ENCODE results near the gene RNF220. TPM values are rescaled to one million over a fixed set of nuclear protein-coding genes. Genes with fewer than 3 reads are reported as not detected.
A peak's percentile ranks its signal among the peaks of the same experiment; 100 is the strongest.

The RNF220 gene
- total RNA-seq, 4 donors from 2014 or later = 45.8 to 169 (median 89.4) TPM

- in situ Hi-C loops (cut with MboI; ENCODE audit: low pct_ligation_motif_present in 1 of 4, low pct_unique_long_range_greater_than_20kb in 1 of 4, low sequenced_read_pairs in 3 of 4) = no loop called here
- DNase-seq = no peak
- H3K4me1 ChIP-seq = peaks cover 0 to 11% (median 5%) of the 10 kb centered on the region in 4 donors
- intact Hi-C loops (cut with DNase I; ENCODE audit: low total_unique reads) = no loop called here
- no peaks in the 10 kb centered on the region for H3K36me3 ChIP-seq
- H3K4me3 ChIP-seq = no peak overlapping the region
- no peaks in the 10 kb centered on the region for H3K9me3 ChIP-seq
- no peak for TF ChIP-seq EP300 (IDR thresholded peaks at IDR 0.05; ENCODE audit: low read depth)
- no peak for TF ChIP-seq POLR2A (IDR thresholded peaks at IDR 0.05)
- no peak for TF ChIP-seq POLR2AphosphoS5 (IDR thresholded peaks at IDR 0.05)
- TF ChIP-seq, protein P1, sequence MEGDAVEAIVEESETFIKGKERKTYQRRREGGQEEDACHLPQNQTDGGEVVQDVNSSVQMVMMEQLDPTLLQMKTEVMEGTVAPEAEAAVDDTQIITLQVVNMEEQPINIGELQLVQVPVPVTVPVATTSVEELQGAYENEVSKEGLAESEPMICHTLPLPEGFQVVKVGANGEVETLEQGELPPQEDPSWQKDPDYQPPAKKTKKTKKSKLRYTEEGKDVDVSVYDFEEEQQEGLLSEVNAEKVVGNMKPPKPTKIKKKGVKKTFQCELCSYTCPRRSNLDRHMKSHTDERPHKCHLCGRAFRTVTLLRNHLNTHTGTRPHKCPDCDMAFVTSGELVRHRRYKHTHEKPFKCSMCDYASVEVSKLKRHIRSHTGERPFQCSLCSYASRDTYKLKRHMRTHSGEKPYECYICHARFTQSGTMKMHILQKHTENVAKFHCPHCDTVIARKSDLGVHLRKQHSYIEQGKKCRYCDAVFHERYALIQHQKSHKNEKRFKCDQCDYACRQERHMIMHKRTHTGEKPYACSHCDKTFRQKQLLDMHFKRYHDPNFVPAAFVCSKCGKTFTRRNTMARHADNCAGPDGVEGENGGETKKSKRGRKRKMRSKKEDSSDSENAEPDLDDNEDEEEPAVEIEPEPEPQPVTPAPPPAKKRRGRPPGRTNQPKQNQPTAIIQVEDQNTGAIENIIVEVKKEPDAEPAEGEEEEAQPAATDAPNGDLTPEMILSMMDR (IDR thresholded peaks at IDR 0.05) = no peak
- H3K27ac ChIP-seq = peak overlapping the region; percentile 40 to 67 (median 62)
- 62 to 76% methylated on average over 4 to 5 of the region's 5 CpGs for WGBS, 2 donors (ENCODE audit: low coverage in 1 of 2)
- H3K27me3 ChIP-seq = peaks cover 22% of the 10 kb centered on the region
These were observed 80.9 kb downstream of the RNF220 start for GRCh38 chr1:44485934-44486460.

DNA sequence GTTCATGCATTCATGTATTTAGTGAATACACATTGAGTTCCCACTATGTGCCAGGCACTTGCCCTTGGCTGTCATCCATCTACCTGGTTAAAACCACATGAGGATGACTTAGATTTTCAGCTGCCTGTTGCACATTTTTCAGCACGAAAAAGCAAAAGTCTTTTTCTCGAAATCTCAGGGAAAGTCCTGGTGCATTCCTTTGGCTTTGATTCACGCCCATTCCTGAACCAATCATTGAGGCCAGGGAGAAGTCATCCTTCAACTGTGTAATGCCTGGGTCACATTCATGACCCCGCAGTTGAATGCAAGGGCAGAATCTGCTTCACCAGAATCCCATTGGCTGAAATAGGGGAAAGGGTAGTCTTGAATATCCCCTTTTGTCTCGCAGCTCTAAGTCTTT, 84.4 kb downstream of the RNF220 start:
- intact Hi-C loops (cut with DNase I; ENCODE audit: low total_unique reads) = no loop called here

GRCh38 chr1:44496541-44497171, 91.6 kb downstream of the RNF220 start:
- TF ChIP-seq, protein P1 (IDR thresholded peaks at IDR 0.05) = no peak
- TF ChIP-seq POLR2AphosphoS5 (IDR thresholded peaks at IDR 0.05) (no peak), EP300 (IDR thresholded peaks at IDR 0.05; ENCODE audit: low read depth) (no peak), POLR2A (IDR thresholded peaks at IDR 0.05) (no peak)

More for the DNA sequence above, 84.4 kb downstream of the RNF220 start:
- Histone ChIP-seq H3K36me3 (no peaks in the 10 kb centered on the region), H3K27ac (no peak overlapping the region), H3K4me1 (peaks cover 0 to 11% (median 5%) of the 10 kb centered on the region in 4 donors), H3K9me3 (no peaks in the 10 kb centered on the region), H3K27me3 (peaks cover 17% of the 10 kb centered on the region), H3K4me3 (no peak overlapping the region)
- no peak for DNase-seq
- WGBS, 2 donors (ENCODE audit: low coverage in 1 of 2) = 88 to 89% methylated on average over 4 to 5 of the region's 5 CpGs
- TF ChIP-seq POLR2AphosphoS5 (IDR thresholded peaks at IDR 0.05) = no peak
- no peak for TF ChIP-seq EP300 (IDR thresholded peaks at IDR 0.05; ENCODE audit: low read depth)
- TF ChIP-seq, protein P1 (IDR thresholded peaks at IDR 0.05) = no peak
- no peak for TF ChIP-seq POLR2A (IDR thresholded peaks at IDR 0.05)
- in situ Hi-C loops (cut with MboI; ENCODE audit: low pct_ligation_motif_present in 1 of 4, low pct_unique_long_range_greater_than_20kb in 1 of 4, low sequenced_read_pairs in 3 of 4) = no loop called here

DNA sequence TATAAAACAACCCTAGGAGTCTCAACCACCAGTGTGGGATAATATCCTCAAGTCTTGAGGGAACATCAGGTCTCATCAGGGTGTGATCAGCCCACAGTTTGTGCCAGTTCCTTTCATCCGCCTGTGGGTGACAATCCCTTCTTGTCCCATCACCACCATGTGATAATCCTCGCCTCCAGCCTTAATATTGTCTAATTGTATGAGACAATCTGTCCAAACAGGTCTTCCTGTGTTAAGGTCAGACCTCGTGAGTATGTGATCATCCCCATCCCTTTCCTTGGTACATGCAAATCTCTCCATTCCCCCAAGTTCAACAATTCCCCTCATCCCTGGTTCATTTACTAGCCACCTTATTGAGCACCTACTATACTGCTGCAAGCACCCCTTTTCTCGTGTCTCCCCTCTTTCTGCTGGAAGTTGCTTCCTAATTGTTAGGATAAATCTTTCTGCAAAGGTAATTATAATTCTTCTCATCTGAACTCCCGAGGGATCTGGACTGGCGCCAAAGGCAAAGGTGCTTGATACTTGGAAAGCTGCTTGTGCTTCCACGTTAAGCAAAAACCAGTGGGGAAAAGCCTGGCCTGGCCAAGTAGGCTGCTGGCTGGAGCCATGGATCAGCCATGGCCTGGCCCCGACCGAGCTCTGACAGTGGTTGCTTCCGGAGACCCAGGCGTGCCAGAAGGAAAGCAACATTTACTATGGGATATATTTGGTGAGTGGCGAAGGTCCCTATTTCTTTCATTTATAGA, 92.5 kb downstream of the RNF220 start:
- Histone ChIP-seq H3K4me1 (no peaks in the 10 kb centered on the region), H3K9me3 (no peaks in the 10 kb centered on the region), H3K4me3 (no peak overlapping the region), H3K27ac (no peak overlapping the region), H3K36me3 (no peaks in the 10 kb centered on the region), H3K27me3 (peaks cover 41% of the 10 kb centered on the region)
- TF ChIP-seq, protein P1 (IDR thresholded peaks at IDR 0.05) = no peak
- no peak for TF ChIP-seq EP300 (IDR thresholded peaks at IDR 0.05; ENCODE audit: low read depth)
- TF ChIP-seq POLR2AphosphoS5 (IDR thresholded peaks at IDR 0.05) = no peak
- no peak for TF ChIP-seq POLR2A (IDR thresholded peaks at IDR 0.05)
- intact Hi-C loops (cut with DNase I; ENCODE audit: low total_unique reads) (no loop called here), in situ Hi-C loops (cut with MboI; ENCODE audit: low pct_ligation_motif_present in 1 of 4, low pct_unique_long_range_greater_than_20kb in 1 of 4, low sequenced_read_pairs in 3 of 4) (no loop called here)
- no peak for DNase-seq
- WGBS, 2 donors (ENCODE audit: low coverage in 1 of 2) = 82 to 96% methylated on average over 4 to 12 of the region's 12 CpGs

More at GRCh38 chr1:44496541-44497171, 91.6 kb downstream of the RNF220 start:
- H3K4me1 ChIP-seq = no peaks in the 10 kb centered on the region
- H3K36me3 ChIP-seq = no peaks in the 10 kb centered on the region
- H3K4me3 ChIP-seq = no peak overlapping the region
- no peak overlapping the region for H3K27ac ChIP-seq
- DNase-seq = no peak
- H3K9me3 ChIP-seq = no peaks in the 10 kb centered on the region
- in situ Hi-C loops (cut with MboI; ENCODE audit: low pct_ligation_motif_present in 1 of 4, low pct_unique_long_range_greater_than_20kb in 1 of 4, low sequenced_read_pairs in 3 of 4) (no loop called here), intact Hi-C loops (cut with DNase I; ENCODE audit: low total_unique reads) (no loop called here)
- H3K27me3 ChIP-seq = peaks cover 40% of the 10 kb centered on the region
- WGBS, 2 donors (ENCODE audit: low coverage in 1 of 2) = 89% methylated on average over 6 of the region's 6 CpGs; no CpG with 5 or more reads in 1 of the 2 donors
